Stomach (tissue), 9 donors: Measurements from ENCODE around the gene BARX1. TPM values are rescaled to one million over a fixed set of nuclear protein-coding genes. Genes with fewer than 3 reads are reported as not detected.
"Not testable (repeated sequence)": the region's sequence is repeated elsewhere in the genome, so short reads cannot be mapped to it uniquely, and the experiment has no call there.

Experiments used
- DNase-seq, 2 donors: peaks; one replicate each; pipeline versions ENCODE4 v3.0.0 to v3.0.0-alpha.2; 2013 to 2019
- H3K27ac ChIP-seq, 5 donors: fragments of 200-600 bp in 4 of 5; sonication (generic) in 4 of 5; one replicate each; pipeline ENCODE4 v1.5.1; 2013 to 2019; ENCODE audit warnings: mild to moderate bottlenecking in 1 of 5, moderate library complexity in 1 of 5
- H3K27me3 ChIP-seq, 3 donors: fragments of 200-600 bp; sonication (generic); one replicate each; pipeline ENCODE4 v1.5.1; 2017 to 2019; ENCODE audit warnings: mixed run types in 1 of 3
- H3K36me3 ChIP-seq, 4 donors: fragments of 200-600 bp; sonication (generic); 1 replicate in 3 of 4; 2 replicates in 1 of 4; pipeline ENCODE4 v1.5.1; 2016 to 2019
- H3K4me1 ChIP-seq, 4 donors: fragments of 200-600 bp; sonication (generic); one replicate each; pipeline ENCODE4 v1.5.1; 2016 to 2019
- H3K4me3 ChIP-seq, 4 donors: fragments of 200-600 bp; sonication (generic) in 3 of 4; one replicate each; pipeline ENCODE4 v1.5.1; 2016 to 2019; ENCODE audit warnings: mild to moderate bottlenecking in 1 of 4
- H3K9me3 ChIP-seq, 4 donors: fragments of 200-600 bp; sonication (generic); one replicate each; pipeline ENCODE4 v1.5.1; 2016 to 2019
- EP300 ChIP-seq: sonication (generic); formaldehyde crosslinking; IDR thresholded peaks from one replicate; pipeline ENCODE4 v1.6.1; 2017; ENCODE audit warnings: antibody characterized with exemption
- POLR2A ChIP-seq, 4 donors: fragments of 450-650 bp; IDR thresholded peaks; one replicate each; pipeline ENCODE4 v1.6.1; 2016; ENCODE audit warnings: antibody characterized with exemption in 4 of 4, control low read depth in 2 of 4, mild to moderate bottlenecking in 1 of 4, moderate library complexity in 1 of 4
- POLR2AphosphoS5 ChIP-seq, 3 donors: sonication (generic); formaldehyde crosslinking; IDR thresholded peaks; one replicate each; pipeline ENCODE4 v1.6.1; 2016; ENCODE audit warnings: antibody characterized with exemption in 3 of 3
- WGBS, 5 donors: extraction: QIAGEN DNeasy Blood & Tissue Kit in 3 of 5; methylation state at CpG; one replicate each; pipeline versions ENCODE4 v1.1.5 to v1.1.7; 2013 to 2018; 5-methylcytosine and 5-hydroxymethylcytosine counted together
- intact Hi-C: fragments of 100-400 bp; cut with DNase I; formaldehyde crosslinking; loops from one replicate; pipeline ENCODE4 v1.15.1; 2023; ENCODE audit warnings: low total_unique reads
- polyA plus RNA-seq, 3 donors: library from polyadenylated mRNA; stranded (reverse); fragments of 200-250 nt; gene quantifications; one replicate each; pipeline ENCODE4 v1.2.3, GENCODE V29; 2013
- total RNA-seq, 5 donors: library from RNA; depleted of rRNA; stranded (reverse); fragments of >200 nt; gene quantifications; one replicate each; pipeline versions ENCODE4 v1.1.0 to v1.2.3, GENCODE V29; 2014 to 2016
- TF ChIP-seq, protein P1 (sequence below), 7 experiments: fragments of 450-650 bp in 4 of 7; fragments of 200-600 bp in 3 of 7; sonication (generic) in 3 of 7; IDR thresholded peaks; one replicate each; pipeline ENCODE4 v1.5.1; 2016 to 2019; ENCODE audit warnings: antibody characterized with exemption in 7 of 7, control low read depth in 2 of 7, mild to moderate bottlenecking in 1 of 7
- donor health status: healthy with polysubstance abuse.
- donor health status: Bipolar disorder and iron deficiency.
- donor health status: healthy.

The BARX1 gene
- total and polyA plus RNA-seq, 8 donors, result 42.0 to 256 (median 141) TPM; not detected in 1

DNA sequence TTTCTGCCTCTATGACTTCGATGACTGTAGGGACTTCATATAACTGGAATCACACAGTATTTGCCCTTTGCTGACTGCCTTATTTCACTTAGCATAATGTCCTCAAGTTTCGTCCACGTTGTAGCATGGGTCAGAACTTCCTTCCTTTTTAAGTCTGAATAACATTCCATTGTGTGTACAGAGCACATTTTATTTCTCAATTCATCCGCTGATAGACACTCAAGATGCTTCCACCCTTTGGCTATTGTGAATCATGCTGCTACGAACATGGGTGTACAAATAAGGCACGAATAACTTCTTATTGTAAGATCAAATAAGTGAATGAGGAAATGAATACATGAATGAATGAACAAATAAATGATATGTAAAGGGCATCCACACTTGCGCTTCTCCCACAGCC is 13.0 kb downstream of the BARX1 start:
- intact Hi-C loops, result no loop called here
- Histone ChIP-seq H3K4me1 (peaks cover 11 to 26% (median 18%) of the 10 kb centered on the region in 4 donors), H3K36me3 (no peaks in the 10 kb centered on the region), H3K9me3 (no peaks in the 10 kb centered on the region), H3K27ac (no peak overlapping the region), H3K27me3 (peaks cover 0 to 70% (median 41%) of the 10 kb centered on the region in 3 donors), H3K4me3 (no peak overlapping the region)
- WGBS, 5 donors, result 63 to 76% (median 72%) methylated on average over 7 of the region's 7 CpGs
- DNase-seq, result no peak
- no peak for TF ChIP-seq EP300
- no peak for TF ChIP-seq POLR2A (IDR thresholded peaks at IDR 0.05)
- TF ChIP-seq, protein P1, sequence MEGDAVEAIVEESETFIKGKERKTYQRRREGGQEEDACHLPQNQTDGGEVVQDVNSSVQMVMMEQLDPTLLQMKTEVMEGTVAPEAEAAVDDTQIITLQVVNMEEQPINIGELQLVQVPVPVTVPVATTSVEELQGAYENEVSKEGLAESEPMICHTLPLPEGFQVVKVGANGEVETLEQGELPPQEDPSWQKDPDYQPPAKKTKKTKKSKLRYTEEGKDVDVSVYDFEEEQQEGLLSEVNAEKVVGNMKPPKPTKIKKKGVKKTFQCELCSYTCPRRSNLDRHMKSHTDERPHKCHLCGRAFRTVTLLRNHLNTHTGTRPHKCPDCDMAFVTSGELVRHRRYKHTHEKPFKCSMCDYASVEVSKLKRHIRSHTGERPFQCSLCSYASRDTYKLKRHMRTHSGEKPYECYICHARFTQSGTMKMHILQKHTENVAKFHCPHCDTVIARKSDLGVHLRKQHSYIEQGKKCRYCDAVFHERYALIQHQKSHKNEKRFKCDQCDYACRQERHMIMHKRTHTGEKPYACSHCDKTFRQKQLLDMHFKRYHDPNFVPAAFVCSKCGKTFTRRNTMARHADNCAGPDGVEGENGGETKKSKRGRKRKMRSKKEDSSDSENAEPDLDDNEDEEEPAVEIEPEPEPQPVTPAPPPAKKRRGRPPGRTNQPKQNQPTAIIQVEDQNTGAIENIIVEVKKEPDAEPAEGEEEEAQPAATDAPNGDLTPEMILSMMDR (IDR thresholded peaks at IDR 0.05), result no peak
- no peak for TF ChIP-seq POLR2AphosphoS5 (IDR thresholded peaks at IDR 0.05)

DNA sequence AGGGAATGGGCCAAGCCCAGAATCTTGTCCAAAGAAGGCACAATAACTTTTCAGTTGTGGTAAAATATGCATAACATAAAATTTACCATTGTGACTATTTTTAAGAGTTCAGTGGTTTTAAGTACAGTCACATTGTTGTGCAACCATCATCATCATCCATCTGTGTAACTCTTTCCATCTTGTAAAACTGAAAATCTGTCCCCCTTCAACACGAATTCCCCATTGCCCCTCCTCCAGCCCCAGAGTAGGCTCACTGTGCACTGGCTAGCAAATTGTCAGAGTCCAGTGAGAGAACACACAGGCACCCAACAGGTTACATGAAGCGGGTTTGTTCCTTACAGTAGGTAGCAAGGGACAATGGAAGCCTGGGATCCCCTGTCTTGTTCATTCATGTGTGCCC is 13.7 kb downstream of the BARX1 start:
- 54 to 71% (median 68%) methylated on average over 2 of the region's 2 CpGs for WGBS, 5 donors
- Histone ChIP-seq H3K9me3 (no peaks in the 10 kb centered on the region), H3K36me3 (no peaks in the 10 kb centered on the region), H3K4me1 (peaks cover 10 to 25% (median 16%) of the 10 kb centered on the region in 4 donors), H3K27ac (no peak overlapping the region), H3K27me3 (peaks cover 0 to 63% (median 34%) of the 10 kb centered on the region in 3 donors), H3K4me3 (no peak overlapping the region)
- intact Hi-C loops, result no loop called here
- no peak for DNase-seq
- no peak for TF ChIP-seq EP300
- TF ChIP-seq, protein P1 (IDR thresholded peaks at IDR 0.05), result no peak
- TF ChIP-seq POLR2AphosphoS5 (IDR thresholded peaks at IDR 0.05), result no peak
- TF ChIP-seq POLR2A (IDR thresholded peaks at IDR 0.05), result no peak

- intact Hi-C loops, result no loop called here
- DNase-seq, result no peak
- no peak overlapping the region for H3K4me3 ChIP-seq
- no peaks in the 10 kb centered on the region for H3K36me3 ChIP-seq
- no peak overlapping the region for H3K27ac ChIP-seq
- 87 to 93% (median 92%) methylated on average over 8 of the region's 8 CpGs for WGBS, 5 donors
- peaks cover 0 to 57% (median 29%) of the 10 kb centered on the region in 3 donors for H3K27me3 ChIP-seq
- TF ChIP-seq POLR2AphosphoS5 (IDR thresholded peaks at IDR 0.05) (no peak), EP300 (no peak), POLR2A (IDR thresholded peaks at IDR 0.05) (no peak)
- TF ChIP-seq, protein P1 (IDR thresholded peaks at IDR 0.05), result no peak
- H3K4me1 ChIP-seq, result peaks cover 4 to 19% (median 11%) of the 10 kb centered on the region in 4 donors
- no peaks in the 10 kb centered on the region for H3K9me3 ChIP-seq
These were observed 14.2 kb downstream of the BARX1 start for GRCh38 chr9:93940951-93941350.

GRCh38 chr9:93939589-93939988 is 15.6 kb downstream of the BARX1 start:
- H3K36me3 ChIP-seq, H3K27ac ChIP-seq, DNase-seq, H3K9me3 ChIP-seq, H3K4me1 ChIP-seq, intact Hi-C loops, H3K4me3 ChIP-seq: not testable (repeated sequence)
- WGBS, 5 donors, result 84 to 87% (median 84%) methylated on average over 7 of the region's 7 CpGs
- H3K27me3 ChIP-seq, result peaks cover 0 to 44% (median 16%) of the 10 kb centered on the region in 3 donors

- 29 to 64% (median 49%) methylated on average over 1 of the region's 1 CpG for WGBS, 5 donors
- Histone ChIP-seq H3K27me3 (peaks cover 0 to 20% (median 3%) of the 10 kb centered on the region in 3 donors), H3K27ac (no peak overlapping the region), H3K36me3 (no peaks in the 10 kb centered on the region), H3K4me3 (no peak overlapping the region), H3K4me1 (no peaks in the 10 kb centered on the region), H3K9me3 (no peaks in the 10 kb centered on the region)
- TF ChIP-seq, protein P1 (IDR thresholded peaks at IDR 0.05), result no peak
- TF ChIP-seq EP300 (no peak), POLR2AphosphoS5 (IDR thresholded peaks at IDR 0.05) (no peak), POLR2A (IDR thresholded peaks at IDR 0.05) (no peak)
- intact Hi-C loops, result no loop called here
- no peak for DNase-seq
These were observed 18.0 kb downstream of the BARX1 start for GRCh38 chr9:93937193-93937592.
